ENCODE data around the gene CD82. TPM values are rescaled to one million over a fixed set of nuclear protein-coding genes. Genes with fewer than 3 reads are reported as not detected.
A peak's percentile ranks its signal among the peaks of the same experiment; 100 is the strongest.

The CD82 gene
- total RNA-seq, 1 donor from 2014 or later = 16.1 TPM

DNA sequence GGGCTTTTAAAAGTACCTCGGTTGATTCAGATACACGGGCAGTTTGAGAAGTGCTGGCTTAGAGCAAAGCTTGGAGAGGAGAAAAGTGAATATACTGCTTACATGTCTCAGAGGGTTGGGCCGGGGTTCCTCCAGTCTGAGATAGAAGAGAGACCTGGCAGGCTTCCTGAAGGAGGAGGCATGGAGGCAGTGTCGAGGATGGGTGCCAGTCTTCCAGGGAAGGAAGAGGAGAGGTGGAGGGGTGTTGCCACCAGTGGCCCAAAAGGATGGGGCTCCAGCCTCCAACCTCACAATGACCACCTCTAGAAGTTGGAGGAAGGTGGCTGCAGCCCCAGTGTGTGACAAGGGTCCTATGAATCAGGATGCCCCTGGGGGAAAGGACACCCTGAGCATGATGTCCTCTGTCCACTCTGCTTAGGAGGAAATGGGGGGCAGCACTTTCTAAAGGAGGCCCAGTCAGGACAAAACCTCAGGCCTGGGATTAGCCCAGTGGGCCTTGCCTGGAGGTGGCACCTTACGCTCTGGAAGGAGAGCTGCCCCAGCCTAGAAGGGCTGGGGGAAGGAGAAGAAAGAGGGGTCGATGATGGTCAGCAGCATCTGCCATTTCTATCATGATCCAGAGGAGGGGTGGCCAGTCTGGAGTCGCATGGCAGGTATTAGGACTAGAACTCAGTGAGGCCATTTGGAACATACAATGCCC lies 65.2 kb downstream of the CD82 start:
- Mint-ChIP-seq H3K4me1 (ENCODE audit: unreplicated experiment) (peaks cover 41% of the 10 kb centered on the region), H3K36me3 (ENCODE audit: low read depth, unreplicated experiment) (peaks cover 10% of the 10 kb centered on the region), H3K27ac (ENCODE audit: unreplicated experiment) (no peak overlapping the region), H3K4me3 (ENCODE audit: unreplicated experiment) (no peak overlapping the region), H3K27me3 (ENCODE audit: unreplicated experiment) (peaks cover 16% of the 10 kb centered on the region), H3K9me3 (ENCODE audit: unreplicated experiment) (no peaks in the 10 kb centered on the region)
- DNase-seq (ENCODE audit: low spot score) = no peak
- TF ChIP-seq, protein P1, sequence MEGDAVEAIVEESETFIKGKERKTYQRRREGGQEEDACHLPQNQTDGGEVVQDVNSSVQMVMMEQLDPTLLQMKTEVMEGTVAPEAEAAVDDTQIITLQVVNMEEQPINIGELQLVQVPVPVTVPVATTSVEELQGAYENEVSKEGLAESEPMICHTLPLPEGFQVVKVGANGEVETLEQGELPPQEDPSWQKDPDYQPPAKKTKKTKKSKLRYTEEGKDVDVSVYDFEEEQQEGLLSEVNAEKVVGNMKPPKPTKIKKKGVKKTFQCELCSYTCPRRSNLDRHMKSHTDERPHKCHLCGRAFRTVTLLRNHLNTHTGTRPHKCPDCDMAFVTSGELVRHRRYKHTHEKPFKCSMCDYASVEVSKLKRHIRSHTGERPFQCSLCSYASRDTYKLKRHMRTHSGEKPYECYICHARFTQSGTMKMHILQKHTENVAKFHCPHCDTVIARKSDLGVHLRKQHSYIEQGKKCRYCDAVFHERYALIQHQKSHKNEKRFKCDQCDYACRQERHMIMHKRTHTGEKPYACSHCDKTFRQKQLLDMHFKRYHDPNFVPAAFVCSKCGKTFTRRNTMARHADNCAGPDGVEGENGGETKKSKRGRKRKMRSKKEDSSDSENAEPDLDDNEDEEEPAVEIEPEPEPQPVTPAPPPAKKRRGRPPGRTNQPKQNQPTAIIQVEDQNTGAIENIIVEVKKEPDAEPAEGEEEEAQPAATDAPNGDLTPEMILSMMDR (IDR thresholded peaks at IDR 0.05; ENCODE audit: unreplicated experiment) = no peak

GRCh38 chr11:44631831-44632230 lies 66.4 kb downstream of the CD82 start:
- H3K9me3 Mint-ChIP-seq (ENCODE audit: unreplicated experiment) = no peaks in the 10 kb centered on the region
- no peak for DNase-seq (ENCODE audit: low spot score)

GRCh38 chr11:44632466-44633123 lies 67.1 kb downstream of the CD82 start:
- Mint-ChIP-seq H3K9me3 (ENCODE audit: unreplicated experiment) (no peaks in the 10 kb centered on the region), H3K4me3 (ENCODE audit: unreplicated experiment) (no peak overlapping the region), H3K27me3 (ENCODE audit: unreplicated experiment) (peaks cover 13% of the 10 kb centered on the region), H3K4me1 (ENCODE audit: unreplicated experiment) (peaks cover 38% of the 10 kb centered on the region), H3K36me3 (ENCODE audit: low read depth, unreplicated experiment) (peaks cover 3% of the 10 kb centered on the region), H3K27ac (ENCODE audit: unreplicated experiment) (no peak overlapping the region)
- peak; percentile 56 for DNase-seq (ENCODE audit: low spot score)
- TF ChIP-seq, protein P1 (IDR thresholded peaks at IDR 0.05; ENCODE audit: unreplicated experiment) = no peak

More at GRCh38 chr11:44631831-44632230, 66.4 kb downstream of the CD82 start:
- H3K36me3 Mint-ChIP-seq (ENCODE audit: low read depth, unreplicated experiment) = peaks cover 6% of the 10 kb centered on the region
- H3K27me3 Mint-ChIP-seq (ENCODE audit: unreplicated experiment) = peaks cover 13% of the 10 kb centered on the region
- TF ChIP-seq, protein P1 (IDR thresholded peaks at IDR 0.05; ENCODE audit: unreplicated experiment) = no peak
- peaks cover 38% of the 10 kb centered on the region for H3K4me1 Mint-ChIP-seq (ENCODE audit: unreplicated experiment)
- H3K27ac Mint-ChIP-seq (ENCODE audit: unreplicated experiment) = no peak overlapping the region
- H3K4me3 Mint-ChIP-seq (ENCODE audit: unreplicated experiment) = peak overlapping the region; percentile 2

DNA sequence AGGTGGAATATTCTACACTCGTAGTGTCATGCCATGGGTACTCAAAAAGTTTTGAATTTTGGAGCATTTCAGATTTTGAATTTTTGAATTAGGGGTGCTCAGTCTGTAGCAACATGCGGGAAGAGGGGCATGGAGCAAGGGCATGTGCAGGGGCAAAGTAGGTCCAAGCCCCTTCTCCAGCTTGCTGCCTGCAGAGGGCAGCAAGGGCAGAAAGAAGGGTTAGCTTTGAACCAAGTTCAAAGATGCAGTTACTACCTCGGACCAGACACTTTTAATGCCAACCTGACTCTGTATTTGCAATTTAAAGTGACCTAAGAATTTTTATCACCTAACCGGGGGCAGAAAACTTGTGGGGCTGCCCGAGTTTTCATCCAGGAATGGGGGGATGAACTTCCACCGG lies 68.2 kb downstream of the CD82 start:
- TF ChIP-seq, protein P1 (IDR thresholded peaks at IDR 0.05; ENCODE audit: unreplicated experiment) = no peak
- Mint-ChIP-seq H3K4me3 (ENCODE audit: unreplicated experiment) (no peak overlapping the region), H3K4me1 (ENCODE audit: unreplicated experiment) (peaks cover 38% of the 10 kb centered on the region), H3K9me3 (ENCODE audit: unreplicated experiment) (no peaks in the 10 kb centered on the region), H3K27me3 (ENCODE audit: unreplicated experiment) (peaks cover 13% of the 10 kb centered on the region), H3K36me3 (ENCODE audit: low read depth, unreplicated experiment) (peaks cover 3% of the 10 kb centered on the region), H3K27ac (ENCODE audit: unreplicated experiment) (no peak overlapping the region)
- DNase-seq (ENCODE audit: low spot score) = no peak
